SU-DHL-6 (cell line): Measurements from ENCODE around the gene MAST4.

ENCODE experiments used
- H2AFZ ChIP-seq: fragments of 200-600 bp; sonication (generic); 2 replicates; pipeline ENCODE4 v1.6.1; 2014; ENCODE audit warnings: low read depth, mild to moderate bottlenecking, moderate library complexity, mixed read lengths, antibody characterized with exemption, low read length; ENCODE audit not compliant: severe bottlenecking
- H3F3A ChIP-seq: fragments of 200-600 bp; shearing (Covaris generic); 2 replicates; pipeline ENCODE4 v1.6.0; 2016; ENCODE audit warnings: antibody characterized with exemption, mild to moderate bottlenecking; ENCODE audit not compliant: insufficient read depth
- H3K27ac ChIP-seq: fragments of 200-600 bp; sonication (generic); 2 replicates; pipeline ENCODE4 v1.5.1; 2016; ENCODE audit warnings: low read depth, mild to moderate bottlenecking, low read length, moderate library complexity, mixed read lengths
- H3K27me3 ChIP-seq: fragments of 200-600 bp; sonication (generic), shearing (Covaris generic); 2 replicates; pipeline ENCODE4 v1.6.0; 2014; ENCODE audit warnings: mild to moderate bottlenecking, low read length
- H3K36me3 ChIP-seq: fragments of 200-600 bp; sonication (generic); 2 replicates; pipeline ENCODE4 v1.6.1; 2014; ENCODE audit warnings: mild to moderate bottlenecking, low read length, mixed read lengths
- H3K4me2 ChIP-seq: fragments of 300-600, 200-600 bp; shearing (Covaris generic), sonication (generic); 2 replicates; pipeline ENCODE4 v1.6.0; 2014; ENCODE audit warnings: low read length, low read depth, mild to moderate bottlenecking; ENCODE audit not compliant: poor library complexity, severe bottlenecking
- H3K4me3 ChIP-seq: fragments of 200-600 bp; sonication (generic); 2 replicates; pipeline ENCODE4 v1.5.1; 2014; ENCODE audit warnings: antibody characterized with exemption, low read length, mild to moderate bottlenecking, mixed read lengths; ENCODE audit not compliant: insufficient read depth, poor library complexity, severe bottlenecking
- H3K79me2 ChIP-seq: fragments of 200-600 bp; sonication (generic); 2 replicates; pipeline ENCODE4 v1.6.1; 2014; ENCODE audit warnings: mild to moderate bottlenecking, low read length, moderate library complexity; ENCODE audit not compliant: insufficient read depth
- H3K9ac ChIP-seq: fragments of 200-600 bp; sonication (generic); 2 replicates; pipeline ENCODE4 v1.7.0; 2014; ENCODE audit warnings: mild to moderate bottlenecking, low read length
- H3K9me2 ChIP-seq: fragments of 200-600 bp; sonication (generic); replicated peaks from 2 replicates; pipeline ENCODE4 v1.6.1; 2014; ENCODE audit warnings: low read length; ENCODE audit not compliant: insufficient read depth
- H3K9me3 ChIP-seq: fragments of 200-600 bp; sonication (generic); 2 replicates; pipeline ENCODE4 v1.6.1; 2014; ENCODE audit warnings: low read length, mixed read lengths; ENCODE audit not compliant: insufficient read depth
- H4K20me1 ChIP-seq: fragments of 200-600 bp; sonication (generic); 2 replicates; pipeline ENCODE4 v1.6.1; 2014; ENCODE audit warnings: low read depth, mild to moderate bottlenecking, antibody characterized with exemption, low read length, moderate library complexity, mixed read lengths
- CTCF ChIP-seq: fragments of 200-600 bp; sonication (generic); IDR thresholded peaks from one replicate; pipeline ENCODE4 v1.5.1; 2017; ENCODE audit warnings: antibody characterized with exemption, mild to moderate bottlenecking, low read length, moderate library complexity; ENCODE audit not compliant: insufficient read depth, poor library complexity, severe bottlenecking
- EZH2phosphoT487 ChIP-seq: fragments of 200-600 bp; sonication (generic), shearing (Covaris generic); conservative IDR thresholded peaks from 2 replicates; pipeline ENCODE4 v1.6.1; 2018; ENCODE audit warnings: mild to moderate bottlenecking, antibody characterized with exemption, low read length, moderate library complexity, mixed read lengths

MAST4 gene

DNA sequence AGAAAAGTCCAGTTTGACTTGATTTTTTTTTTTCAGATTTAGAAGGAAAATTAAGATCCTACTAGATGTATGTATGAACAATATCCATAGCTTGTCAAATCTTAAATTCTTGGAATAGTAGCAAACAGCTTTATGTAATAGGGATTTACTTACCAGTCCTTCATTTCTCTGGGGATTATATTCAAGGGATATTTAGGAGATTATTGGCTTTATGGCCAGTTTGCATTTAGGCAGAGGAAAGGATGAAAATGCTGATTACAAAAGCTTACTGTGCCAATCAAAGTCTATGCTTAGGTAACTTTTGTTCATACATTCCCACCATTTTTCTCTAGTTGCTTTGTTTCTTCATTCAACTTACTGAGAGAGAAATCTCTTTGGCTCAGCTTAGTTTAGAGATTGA, 47.9 kb downstream of the MAST4 start:
- Histone ChIP-seq H3K9me3 (no peaks in the 10 kb centered on the region), H3K27me3 (no peaks in the 10 kb centered on the region), H3K36me3 (no peaks in the 10 kb centered on the region), H3F3A (no peaks in the 10 kb centered on the region), H4K20me1 (no peaks in the 10 kb centered on the region), H3K79me2 (no peaks in the 10 kb centered on the region), H3K9ac (no peak overlapping the region), H3K27ac (no peak overlapping the region), H3K4me3 (no peak overlapping the region), H2AFZ (no peak overlapping the region), H3K9me2 (no peaks in the 10 kb centered on the region), H3K4me2 (no peak overlapping the region)
- no peak for TF ChIP-seq CTCF
- TF ChIP-seq EZH2phosphoT487, result no peak

- no peaks in the 10 kb centered on the region for H4K20me1 ChIP-seq
- TF ChIP-seq EZH2phosphoT487 (no peak), CTCF (no peak)
Observed at GRCh38 chr5:66645039-66645438, 48.8 kb downstream of the MAST4 start.

DNA sequence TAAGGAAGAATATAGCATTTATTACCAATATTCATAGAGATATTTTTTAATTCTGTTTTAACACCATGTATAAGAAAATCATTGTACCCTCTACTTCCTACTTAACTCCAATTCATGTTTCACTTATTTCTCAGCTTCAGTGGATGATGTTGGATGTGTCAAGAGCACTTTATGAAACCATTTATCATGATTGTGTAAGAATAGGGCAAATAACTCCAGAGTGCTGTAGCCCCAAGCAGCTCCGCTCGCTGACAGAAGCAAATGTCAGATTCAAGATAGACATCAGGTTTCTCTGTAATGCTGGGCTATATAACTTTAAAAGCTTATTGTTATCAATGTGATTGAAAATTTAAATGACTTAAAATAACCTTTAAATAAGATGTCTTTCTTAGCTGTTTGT, 50.4 kb downstream of the MAST4 start:
- Histone ChIP-seq H2AFZ (no peak overlapping the region), H4K20me1 (no peaks in the 10 kb centered on the region), H3K79me2 (no peaks in the 10 kb centered on the region), H3K4me3 (no peak overlapping the region), H3F3A (no peaks in the 10 kb centered on the region), H3K27ac (no peak overlapping the region), H3K27me3 (no peaks in the 10 kb centered on the region), H3K9ac (no peak overlapping the region), H3K9me3 (no peaks in the 10 kb centered on the region), H3K9me2 (no peaks in the 10 kb centered on the region), H3K36me3 (no peaks in the 10 kb centered on the region; the same call in 1 of the 2 replicates), H3K4me2 (no peak overlapping the region)
- TF ChIP-seq EZH2phosphoT487 (no peak), CTCF (no peak)

More at GRCh38 chr5:66645039-66645438, 48.8 kb downstream of the MAST4 start:
- Histone ChIP-seq H3K9me2 (no peaks in the 10 kb centered on the region), H3K4me3 (no peak overlapping the region), H3K27me3 (no peaks in the 10 kb centered on the region), H3K36me3 (no peaks in the 10 kb centered on the region), H2AFZ (no peak overlapping the region), H3K27ac (no peak overlapping the region), H3F3A (no peaks in the 10 kb centered on the region), H3K4me2 (no peak overlapping the region), H3K79me2 (no peaks in the 10 kb centered on the region), H3K9ac (no peak overlapping the region), H3K9me3 (no peaks in the 10 kb centered on the region)
